ENCODE results near the gene RAB26. TPM values are rescaled to one million over a fixed set of nuclear protein-coding genes. Genes with fewer than 3 reads are reported as not detected.
A peak's percentile ranks its signal among the peaks of the same experiment; 100 is the strongest.

Gene RAB26
- total RNA-seq, 1 donor from 2014 or later, result 0.80 TPM

- H3K27ac ChIP-seq, result no peak overlapping the region
- H3K4me1 ChIP-seq, result no peaks in the 10 kb centered on the region
- no peaks in the 10 kb centered on the region for H3K27me3 ChIP-seq (ENCODE audit: low read depth)
- ATAC-seq (no peak), DNase-seq (no peak)
- H3K36me3 ChIP-seq, result peaks cover 73% of the 10 kb centered on the region
- no peak overlapping the region for H3K4me3 ChIP-seq
- no peak for TF ChIP-seq CTCF (IDR thresholded peaks at IDR 0.05)
- intact Hi-C loops (cut with DNase I), result no loop called here
- no peaks in the 10 kb centered on the region for H3K9me3 ChIP-seq
Measured at GRCh38 chr16:2175454-2175853, 27.0 kb downstream of the RAB26 start.

DNA sequence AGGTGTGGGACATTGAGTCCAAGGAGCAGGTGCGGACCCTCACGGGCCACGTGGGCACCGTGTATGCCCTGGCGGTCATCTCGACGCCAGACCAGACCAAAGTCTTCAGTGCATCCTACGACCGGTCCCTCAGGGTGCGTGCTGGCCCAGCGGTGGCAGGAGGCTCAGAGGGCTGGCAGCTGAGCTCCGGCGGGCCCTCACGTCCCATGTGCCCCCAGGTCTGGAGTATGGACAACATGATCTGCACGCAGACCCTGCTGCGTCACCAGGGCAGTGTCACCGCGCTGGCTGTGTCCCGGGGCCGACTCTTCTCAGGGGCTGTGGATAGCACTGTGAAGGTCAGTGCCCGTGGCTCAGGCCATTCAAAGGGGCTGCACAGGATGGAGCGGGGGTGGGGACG lies 27.6 kb downstream of the RAB26 start:
- no peak for TF ChIP-seq CTCF (IDR thresholded peaks at IDR 0.05)
- Histone ChIP-seq H3K36me3 (peaks cover 71% of the 10 kb centered on the region), H3K27me3 (ENCODE audit: low read depth) (no peaks in the 10 kb centered on the region), H3K27ac (no peak overlapping the region), H3K4me3 (no peak overlapping the region), H3K4me1 (no peaks in the 10 kb centered on the region), H3K9me3 (no peaks in the 10 kb centered on the region)
- DNase-seq (no peak), ATAC-seq (no peak)
- intact Hi-C loops (cut with DNase I), result no loop called here

DNA sequence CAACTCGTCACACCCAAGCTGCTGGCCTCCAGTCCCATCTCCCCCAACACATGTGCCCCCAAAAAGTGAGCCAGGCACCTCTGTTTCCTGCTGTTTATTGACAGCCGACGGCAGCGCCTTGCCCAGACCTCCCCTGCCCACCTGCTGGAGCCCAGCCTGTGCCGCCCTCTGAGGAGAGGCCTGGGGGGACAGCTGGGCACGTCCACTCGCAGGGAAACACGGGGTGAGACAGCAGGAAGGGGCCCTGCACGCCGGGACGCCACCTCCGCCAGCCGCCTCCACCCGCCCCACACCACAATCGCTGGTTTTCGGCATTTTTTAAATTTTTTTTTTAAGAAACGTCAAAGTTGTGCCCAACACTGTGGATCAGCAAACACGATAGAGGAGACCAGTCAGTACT lies 28.7 kb downstream of the RAB26 start:
- H3K9me3 ChIP-seq, result no peaks in the 10 kb centered on the region
- DNase-seq, result no peak
- H3K27me3 ChIP-seq (ENCODE audit: low read depth), result no peaks in the 10 kb centered on the region
- H3K4me3 ChIP-seq, result no peak overlapping the region
- H3K36me3 ChIP-seq, result peaks cover 60% of the 10 kb centered on the region
- no peaks in the 10 kb centered on the region for H3K4me1 ChIP-seq
- no peak for ATAC-seq
- intact Hi-C loops (cut with DNase I), result no loop called here
- no peak overlapping the region for H3K27ac ChIP-seq
- TF ChIP-seq CTCF (IDR thresholded peaks at IDR 0.05), result no peak

DNA sequence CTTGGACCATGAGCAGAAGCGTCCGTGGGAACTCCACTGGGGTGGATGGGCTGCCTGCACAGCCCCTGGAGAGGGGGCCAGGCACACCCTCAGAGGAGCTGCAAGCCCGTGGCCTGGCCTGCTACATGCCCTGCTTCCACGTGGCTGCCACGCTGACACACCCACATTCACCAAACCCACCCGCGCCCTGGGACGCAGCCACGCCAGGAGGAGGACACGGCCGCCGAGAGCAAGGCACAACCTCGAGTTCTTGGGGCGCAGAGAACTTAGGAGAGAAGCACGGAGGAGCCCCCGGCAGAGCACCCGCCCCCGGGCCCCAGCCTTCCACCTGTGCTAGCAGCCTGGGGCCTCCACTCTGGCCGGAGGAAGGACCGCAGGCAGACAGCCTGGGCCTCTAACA lies 29.1 kb downstream of the RAB26 start:
- no peak overlapping the region for H3K27ac ChIP-seq
- DNase-seq (no peak), ATAC-seq (no peak)
- peaks cover 56% of the 10 kb centered on the region for H3K36me3 ChIP-seq
- intact Hi-C loops (cut with DNase I), result no loop called here
- no peaks in the 10 kb centered on the region for H3K4me1 ChIP-seq
- no peak overlapping the region for H3K4me3 ChIP-seq
- no peaks in the 10 kb centered on the region for H3K27me3 ChIP-seq (ENCODE audit: low read depth)
- H3K9me3 ChIP-seq, result no peaks in the 10 kb centered on the region
- no peak for TF ChIP-seq CTCF (IDR thresholded peaks at IDR 0.05)

- no peak overlapping the region for H3K4me3 ChIP-seq
- H3K27ac ChIP-seq, result no peak overlapping the region
- H3K27me3 ChIP-seq (ENCODE audit: low read depth), result no peaks in the 10 kb centered on the region
- H3K36me3 ChIP-seq, result peaks cover 47% of the 10 kb centered on the region
- no peak for DNase-seq
- peak in 1 of 2 donors; percentile 11 for ATAC-seq
- H3K9me3 ChIP-seq, result no peaks in the 10 kb centered on the region
- TF ChIP-seq CTCF (IDR thresholded peaks at IDR 0.05), result no peak
- intact Hi-C loops (cut with DNase I), result no loop called here
- H3K4me1 ChIP-seq, result no peaks in the 10 kb centered on the region
Measured at GRCh38 chr16:2178321-2179106, 30.1 kb downstream of the RAB26 start.
